GM23248 (cell line): Measurements from ENCODE around the gene EPS8. TPM values are rescaled to one million over a fixed set of nuclear protein-coding genes. Genes with fewer than 3 reads are reported as not detected.

ENCODE experiments used
- DNase-seq: peaks from one replicate; pipeline ENCODE4 v3.0.0-alpha.2; 2015
- H2AFZ ChIP-seq: fragments of 200-600 bp; sonication (generic); 2 replicates; pipeline ENCODE4 v1.6.1; 2016; ENCODE audit warnings: antibody characterized with exemption
- H3F3A ChIP-seq: fragments of 200-600 bp; sonication (generic); 2 replicates; pipeline ENCODE4 v1.6.1; 2016; ENCODE audit warnings: mild to moderate bottlenecking, antibody characterized with exemption, mixed run types; ENCODE audit not compliant: insufficient read depth
- H3K27ac ChIP-seq: fragments of 200-600 bp; sonication (generic); 2 replicates; pipeline ENCODE4 v1.5.1; 2016; ENCODE audit warnings: mild to moderate bottlenecking
- H3K27me3 ChIP-seq: fragments of 200-600 bp; sonication (generic); replicated peaks from 2 replicates; pipeline ENCODE4 v1.6.1; 2016; ENCODE audit warnings: mild to moderate bottlenecking; ENCODE audit not compliant: insufficient read depth
- H3K36me3 ChIP-seq: fragments of 200-600 bp; sonication (generic); 2 replicates; pipeline ENCODE4 v1.6.1; 2016; ENCODE audit warnings: low read depth, mild to moderate bottlenecking
- H3K4me1 ChIP-seq: fragments of 200-600 bp; sonication (generic); 2 replicates; pipeline ENCODE4 v1.6.1; 2016; ENCODE audit warnings: mild to moderate bottlenecking; ENCODE audit not compliant: insufficient read depth
- H3K4me2 ChIP-seq: fragments of 200-600 bp; sonication (generic); one replicate; pipeline ENCODE4 v1.6.1; 2016; ENCODE audit warnings: mild to moderate bottlenecking; ENCODE audit not compliant: unreplicated experiment
- H3K4me3 ChIP-seq: fragments of 200-600 bp; sonication (generic); 2 replicates; pipeline ENCODE4 v1.5.1; 2016; ENCODE audit warnings: mild to moderate bottlenecking
- H3K79me2 ChIP-seq: fragments of 200-600 bp; sonication (generic); 2 replicates; pipeline ENCODE4 v1.6.1; 2016; ENCODE audit warnings: mild to moderate bottlenecking; ENCODE audit not compliant: insufficient read depth
- H3K9ac ChIP-seq: fragments of 200-600 bp; sonication (generic); 2 replicates; pipeline ENCODE4 v1.6.1; 2016; ENCODE audit warnings: mild to moderate bottlenecking
- H3K9me2 ChIP-seq: fragments of 200-600 bp; sonication (generic); 2 replicates; pipeline ENCODE4 v1.6.1; 2016; ENCODE audit warnings: mixed run types, mild to moderate bottlenecking, moderate library complexity; ENCODE audit not compliant: insufficient read depth
- H3K9me3 ChIP-seq: fragments of 200-600 bp; sonication (generic); one replicate; pipeline ENCODE4 v1.6.1; 2017; ENCODE audit warnings: low read depth
- H4K20me1 ChIP-seq: fragments of 200-600 bp; sonication (generic); 2 replicates; pipeline ENCODE4 v1.6.0; 2016; ENCODE audit not compliant: insufficient read depth
- EZH2 ChIP-seq: fragments of 200-600 bp; sonication (generic); IDR thresholded peaks from 2 replicates; pipeline ENCODE4 v1.6.1; 2018; ENCODE audit warnings: antibody characterized with exemption, mild to moderate bottlenecking; ENCODE audit not compliant: insufficient read depth, poor library complexity, severe bottlenecking
- EZH2phosphoT487 ChIP-seq: fragments of 200-600 bp; sonication (generic); IDR thresholded peaks from 2 replicates; pipeline ENCODE4 v1.6.1; 2018; ENCODE audit warnings: antibody characterized with exemption, moderate library complexity, mild to moderate bottlenecking, low read depth; ENCODE audit not compliant: insufficient read depth
- WGBS, 2 experiments: methylation state at CpG; one replicate each; pipeline ENCODE4 v1.1.6; 2015 to 2017; ENCODE audit warnings: low lambda C conversion rate in 2 of 2, low coverage in 1 of 2; ENCODE audit errors: missing lambda C conversion rate in 2 of 2; 5-methylcytosine and 5-hydroxymethylcytosine counted together
- in situ Hi-C: fragments of 300-500 bp; cut with MboI; formaldehyde crosslinking; loops from 2 replicates; pipeline ENCODE4 v1.15.0; 2020
- polyA plus RNA-seq: library from polyadenylated mRNA; unstranded; fragments of >200 nt; fragmentation: Nextera tagmentation; extraction: Ambion mirVana; gene quantifications from 2 replicates; pipeline ENCODE4 v1.2.1, GENCODE V29; 2016
- total RNA-seq: library from RNA; depleted of rRNA; stranded (reverse); fragments of >200 nt; shearing (Covaris generic); gene quantifications from 2 replicates; pipeline ENCODE4 v1.2.3, GENCODE V29; 2014

EPS8 gene
- total and polyA plus RNA-seq, 2 experiments from 2014 or later, result 103 to 107 TPM

GRCh38 chr12:15677726-15678201 lies 111.4 kb downstream of the EPS8 start:
- Histone ChIP-seq H3K4me1 (peaks cover 41% of the 10 kb centered on the region), H3K9me2 (no peaks in the 10 kb centered on the region), H3K4me3 (no peak overlapping the region), H3K9ac (no peak overlapping the region), H3K9me3 (no peaks in the 10 kb centered on the region), H3K4me2 (no peak overlapping the region), H4K20me1 (no peaks in the 10 kb centered on the region), H2AFZ (no peak overlapping the region), H3K27me3 (no peaks in the 10 kb centered on the region), H3K36me3 (0 out of 2 replicates have a peak, but pooled peaks cover 6% of the 10 kb centered on the region), H3K79me2 (peaks cover 96% of the 10 kb centered on the region), H3K27ac (no peak overlapping the region; the same call in 1 of the 2 replicates), H3F3A (peaks cover 45% of the 10 kb centered on the region)
- in situ Hi-C loops, result no loop called here
- WGBS, 2 experiments, result 71 to 74% methylated on average over 3 of the region's 3 CpGs
- no peak for TF ChIP-seq EZH2phosphoT487
- no peak for TF ChIP-seq EZH2
- DNase-seq, result peak; percentile 6

GRCh38 chr12:15677228-15677627 lies 112.0 kb downstream of the EPS8 start:
- Histone ChIP-seq H3K9me2 (no peaks in the 10 kb centered on the region), H3K4me2 (no peak overlapping the region), H3K9ac (no peak overlapping the region), H3K4me3 (no peak overlapping the region), H3F3A (peaks cover 39% of the 10 kb centered on the region), H3K36me3 (0 out of 2 replicates have a peak, but pooled peaks cover 6% of the 10 kb centered on the region), H3K27me3 (no peaks in the 10 kb centered on the region), H3K4me1 (peaks cover 36% of the 10 kb centered on the region), H3K27ac (no peak overlapping the region), H2AFZ (no peak overlapping the region), H3K9me3 (no peaks in the 10 kb centered on the region), H4K20me1 (no peaks in the 10 kb centered on the region), H3K79me2 (peaks cover 96% of the 10 kb centered on the region)
- DNase-seq, result no peak
- TF ChIP-seq EZH2 (no peak), EZH2phosphoT487 (no peak)
- in situ Hi-C loops, result no loop called here
- 65 to 69% methylated on average over 3 of the region's 3 CpGs for WGBS, 2 experiments

- no peaks in the 10 kb centered on the region for H3K9me3 ChIP-seq
- no peak overlapping the region for H3K9ac ChIP-seq
- H3K79me2 ChIP-seq, result peaks cover 95% of the 10 kb centered on the region
- no peak for DNase-seq
- peaks cover 9% of the 10 kb centered on the region; the same call in 1 of the 2 replicates for H3K36me3 ChIP-seq
- H3K4me1 ChIP-seq, result peaks cover 21% of the 10 kb centered on the region
- no peak for TF ChIP-seq EZH2phosphoT487
- no peak for TF ChIP-seq EZH2
- no peak overlapping the region for H3K4me3 ChIP-seq
- peaks cover 17% of the 10 kb centered on the region; the same call in 1 of the 2 replicates for H3F3A ChIP-seq
- H3K27ac ChIP-seq, result no peak overlapping the region
- no peaks in the 10 kb centered on the region for H3K9me2 ChIP-seq
- no peak overlapping the region for H2AFZ ChIP-seq
- H3K4me2 ChIP-seq, result no peak overlapping the region
- 92 to 94% methylated on average over 5 of the region's 5 CpGs for WGBS, 2 experiments
- no peaks in the 10 kb centered on the region for H4K20me1 ChIP-seq
- H3K27me3 ChIP-seq, result no peaks in the 10 kb centered on the region
- in situ Hi-C loops, result no loop called here
These were observed 116.4 kb downstream of the EPS8 start for GRCh38 chr12:15672671-15673270.

GRCh38 chr12:15670756-15671155 lies 118.4 kb downstream of the EPS8 start:
- H3F3A ChIP-seq, result peaks cover 9% of the 10 kb centered on the region; the same call in 1 of the 2 replicates
- no peaks in the 10 kb centered on the region for H4K20me1 ChIP-seq

More at GRCh38 chr12:15670756-15671155, 118.4 kb downstream of the EPS8 start:
- in situ Hi-C loops, result no loop called here
- Histone ChIP-seq H3K9me3 (no peaks in the 10 kb centered on the region), H3K4me1 (peaks cover 14% of the 10 kb centered on the region), H3K27me3 (no peaks in the 10 kb centered on the region), H3K27ac (no peak overlapping the region), H3K9ac (no peak overlapping the region), H3K4me2 (no peak overlapping the region), H3K79me2 (peaks cover 95% of the 10 kb centered on the region), H2AFZ (no peak overlapping the region), H3K36me3 (peaks cover 9% of the 10 kb centered on the region; the same call in 1 of the 2 replicates), H3K4me3 (no peak overlapping the region), H3K9me2 (no peaks in the 10 kb centered on the region)
- DNase-seq, result no peak
- 95 to 100% methylated on average over 3 of the region's 3 CpGs for WGBS, 2 experiments
- TF ChIP-seq EZH2 (no peak), EZH2phosphoT487 (no peak)
